Smooth muscle cell (in vitro differentiated cells): ENCODE data around the gene PER2. TPM values are rescaled to one million over a fixed set of nuclear protein-coding genes. Genes with fewer than 3 reads are reported as not detected.
"Not testable (repeated sequence)": the region's sequence is repeated elsewhere in the genome, so short reads cannot be mapped to it uniquely, and the experiment has no call there.

Experiments
- DNase-seq: peaks from one replicate; lab custom pipeline; 2025; ENCODE audit not compliant: unreplicated experiment; lab: John Stamatoyannopoulos, UW
- H2AFZ ChIP-seq: fragments of 200-600 bp; sonication (generic); 2 replicates; pipeline ENCODE4 v1.6.0; 2016; ENCODE audit warnings: antibody characterized with exemption, low read depth, mild to moderate bottlenecking
- H3F3A ChIP-seq: fragments of 200-600 bp; sonication (generic); 2 replicates; pipeline ENCODE4 v1.6.0; 2017; ENCODE audit warnings: antibody characterized with exemption, low read depth
- H3K27ac ChIP-seq: fragments of 200-600 bp; sonication (generic); 2 replicates; pipeline ENCODE4 v1.5.1; 2016; ENCODE audit warnings: low read depth, mild to moderate bottlenecking
- H3K27me3 ChIP-seq: fragments of 200-600 bp; sonication (generic); 2 replicates; pipeline ENCODE4 v1.6.1; 2016; ENCODE audit warnings: low read depth, mild to moderate bottlenecking
- H3K36me3 ChIP-seq: fragments of 200-600 bp; sonication (generic); 2 replicates; pipeline ENCODE4 v1.5.1; 2016; ENCODE audit warnings: low read depth
- H3K4me1 ChIP-seq: fragments of 200-600 bp; sonication (generic); 2 replicates; pipeline ENCODE4 v1.5.1; 2016; ENCODE audit warnings: low read depth
- H3K4me2 ChIP-seq: fragments of 200-600 bp; sonication (generic); 2 replicates; pipeline ENCODE4 v1.6.0; 2016; ENCODE audit warnings: mild to moderate bottlenecking
- H3K4me3 ChIP-seq: fragments of 200-600 bp; sonication (generic); 2 replicates; pipeline ENCODE4 v1.5.1; 2016; ENCODE audit warnings: mild to moderate bottlenecking
- H3K79me2 ChIP-seq: fragments of 200-600 bp; sonication (generic); 2 replicates; pipeline ENCODE4 v1.6.0; 2016; ENCODE audit warnings: low read depth, mild to moderate bottlenecking
- H3K9ac ChIP-seq: fragments of 200-600 bp; sonication (generic); 2 replicates; pipeline ENCODE4 v1.6.0; 2016; ENCODE audit warnings: low read depth
- H3K9me3 ChIP-seq: fragments of 200-600 bp; sonication (generic); replicated peaks from 2 replicates; pipeline ENCODE4 v1.5.1; 2016; ENCODE audit warnings: low read depth
- H4K20me1 ChIP-seq: fragments of 200-600 bp; sonication (generic); 2 replicates; pipeline ENCODE4 v1.6.0; 2016; ENCODE audit warnings: low read depth
- WGBS: methylation state at CpG from one replicate; pipeline ENCODE4 v1.1.7; 2016; ENCODE audit warnings: low lambda C conversion rate; 5-methylcytosine and 5-hydroxymethylcytosine counted together
- polyA plus RNA-seq: library from polyadenylated mRNA; unstranded; fragments of >200 nt; fragmentation: Nextera tagmentation; extraction: Ambion mirVana; gene quantifications from 2 replicates; pipeline ENCODE4 v1.2.1, GENCODE V29; 2016
- total RNA-seq: library from RNA; depleted of rRNA; stranded (reverse); fragments of >200 nt; gene quantifications from 2 replicates; pipeline ENCODE4 v1.2.3, GENCODE V29; 2014
- TF ChIP-seq, protein P1 (sequence below): fragments of 200-600 bp; sonication (generic); IDR thresholded peaks from 2 replicates; pipeline ENCODE4 v1.5.1; 2017; ENCODE audit warnings: borderline replicate concordance, mild to moderate bottlenecking, antibody characterized with exemption; ENCODE audit not compliant: insufficient read depth, poor library complexity, severe bottlenecking

The PER2 gene
- total and polyA plus RNA-seq, 2 experiments from 2014 or later, result 3.5 to 9.7 TPM

DNA sequence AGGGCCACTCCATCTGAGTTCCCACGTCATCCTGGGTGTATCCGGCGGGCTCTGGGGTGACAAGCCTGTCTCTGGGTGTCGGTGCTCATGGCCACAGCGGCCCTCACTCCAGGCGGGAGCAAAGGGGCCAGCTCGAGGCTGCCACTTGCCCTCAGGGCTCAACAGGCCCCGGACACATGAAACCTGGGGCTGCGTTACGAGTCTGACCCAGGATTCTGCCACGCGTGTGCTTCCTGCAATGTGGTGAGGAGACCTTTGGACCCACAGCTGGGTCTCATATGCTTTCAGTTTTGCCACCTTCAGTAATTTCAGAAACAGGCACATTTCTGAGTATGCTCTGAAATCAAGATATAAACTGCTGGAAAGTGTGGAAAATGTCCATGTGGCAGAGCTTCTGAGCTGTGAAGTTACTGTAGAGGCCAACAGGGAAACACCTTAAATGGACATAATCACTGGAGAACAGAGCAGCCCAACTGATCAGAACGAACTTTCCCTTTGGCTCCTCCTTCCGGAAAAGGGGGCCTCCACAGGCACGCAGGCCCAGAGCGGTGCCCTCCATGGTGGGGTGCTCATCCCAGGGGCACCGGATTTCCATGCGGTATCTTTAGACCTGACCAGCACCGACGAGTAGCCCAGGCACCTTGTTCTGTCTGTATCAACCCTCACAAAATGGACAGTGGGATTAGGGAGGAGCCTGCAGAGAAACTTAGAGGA lies 14.1 kb downstream of the PER2 start:
- Histone ChIP-seq H3F3A (no peaks in the 10 kb centered on the region), H3K9ac (no peak overlapping the region), H3K36me3 (peaks cover 10% of the 10 kb centered on the region), H4K20me1 (peaks cover 19% of the 10 kb centered on the region), H3K9me3 (no peaks in the 10 kb centered on the region), H3K27ac (no peak overlapping the region), H2AFZ (no peak overlapping the region), H3K4me2 (no peak overlapping the region), H3K79me2 (no peaks in the 10 kb centered on the region), H3K4me3 (no peak overlapping the region), H3K4me1 (no peaks in the 10 kb centered on the region), H3K27me3 (no peaks in the 10 kb centered on the region)
- TF ChIP-seq, protein P1, sequence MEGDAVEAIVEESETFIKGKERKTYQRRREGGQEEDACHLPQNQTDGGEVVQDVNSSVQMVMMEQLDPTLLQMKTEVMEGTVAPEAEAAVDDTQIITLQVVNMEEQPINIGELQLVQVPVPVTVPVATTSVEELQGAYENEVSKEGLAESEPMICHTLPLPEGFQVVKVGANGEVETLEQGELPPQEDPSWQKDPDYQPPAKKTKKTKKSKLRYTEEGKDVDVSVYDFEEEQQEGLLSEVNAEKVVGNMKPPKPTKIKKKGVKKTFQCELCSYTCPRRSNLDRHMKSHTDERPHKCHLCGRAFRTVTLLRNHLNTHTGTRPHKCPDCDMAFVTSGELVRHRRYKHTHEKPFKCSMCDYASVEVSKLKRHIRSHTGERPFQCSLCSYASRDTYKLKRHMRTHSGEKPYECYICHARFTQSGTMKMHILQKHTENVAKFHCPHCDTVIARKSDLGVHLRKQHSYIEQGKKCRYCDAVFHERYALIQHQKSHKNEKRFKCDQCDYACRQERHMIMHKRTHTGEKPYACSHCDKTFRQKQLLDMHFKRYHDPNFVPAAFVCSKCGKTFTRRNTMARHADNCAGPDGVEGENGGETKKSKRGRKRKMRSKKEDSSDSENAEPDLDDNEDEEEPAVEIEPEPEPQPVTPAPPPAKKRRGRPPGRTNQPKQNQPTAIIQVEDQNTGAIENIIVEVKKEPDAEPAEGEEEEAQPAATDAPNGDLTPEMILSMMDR, result no peak
- 95% methylated on average over 20 of the region's 20 CpGs for WGBS
- DNase-seq, result no peak

- H4K20me1 ChIP-seq, result peaks cover 13% of the 10 kb centered on the region
- H3K79me2 ChIP-seq, H3K4me1 ChIP-seq, H3K9me3 ChIP-seq, H3F3A ChIP-seq, H3K27me3 ChIP-seq, H3K9ac ChIP-seq, H3K4me3 ChIP-seq, H3K36me3 ChIP-seq, H3K4me2 ChIP-seq, H2AFZ ChIP-seq, DNase-seq, H3K27ac ChIP-seq: not testable (repeated sequence)
- WGBS, result 96% methylated on average over 10 of the region's 10 CpGs
These were observed 15.0 kb downstream of the PER2 start for GRCh38 chr2:238273433-238273832.

DNA sequence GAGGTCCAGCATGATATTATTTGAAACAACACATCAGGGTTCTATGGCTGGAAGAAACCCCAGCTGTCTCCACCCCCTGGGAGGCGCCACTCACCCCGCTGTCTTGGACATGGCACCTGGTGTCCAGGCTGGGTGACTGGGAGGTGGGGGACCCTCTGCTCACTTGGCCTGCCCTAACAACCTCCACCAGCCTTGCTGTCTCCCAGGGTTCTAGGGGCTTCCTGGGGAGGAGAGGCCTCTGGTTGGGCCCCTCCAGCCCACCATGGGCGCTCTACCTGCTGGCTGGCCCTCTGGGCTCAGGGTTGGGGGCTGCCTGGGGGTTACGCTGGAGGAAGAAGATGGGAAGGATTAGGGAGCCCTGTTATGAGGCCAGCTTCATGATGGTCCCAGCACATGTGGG lies 16.3 kb downstream of the PER2 start:
- Histone ChIP-seq H3K27me3 (no peaks in the 10 kb centered on the region), H3K4me1 (no peaks in the 10 kb centered on the region), H2AFZ (no peak overlapping the region), H3K79me2 (no peaks in the 10 kb centered on the region), H4K20me1 (peaks cover under 1% of the 10 kb centered on the region), H3F3A (no peaks in the 10 kb centered on the region), H3K4me3 (no peak overlapping the region), H3K27ac (no peak overlapping the region), H3K9ac (no peak overlapping the region), H3K9me3 (no peaks in the 10 kb centered on the region), H3K4me2 (no peak overlapping the region), H3K36me3 (peaks cover 10% of the 10 kb centered on the region)
- DNase-seq, result no peak
- TF ChIP-seq, protein P1, result no peak
- 98% methylated on average over 4 of the region's 4 CpGs for WGBS

GRCh38 chr2:238271686-238272085 lies 16.7 kb downstream of the PER2 start:
- H3K36me3 ChIP-seq, H3K9me3 ChIP-seq, H3K27me3 ChIP-seq, H3K4me3 ChIP-seq, H2AFZ ChIP-seq, DNase-seq, H3K4me2 ChIP-seq, H3K9ac ChIP-seq, H4K20me1 ChIP-seq, H3K4me1 ChIP-seq, H3F3A ChIP-seq, H3K27ac ChIP-seq, H3K79me2 ChIP-seq: not testable (repeated sequence)
- WGBS, result 58% methylated on average over 8 of the region's 8 CpGs
